Kidney epithelial cell (primary cell): ENCODE results near the gene TMED5. TPM values are rescaled to one million over a fixed set of nuclear protein-coding genes. Genes with fewer than 3 reads are reported as not detected.
"Not testable (repeated sequence)": the region's sequence is repeated elsewhere in the genome, so short reads cannot be mapped to it uniquely, and the experiment has no call there.

Source experiments
- DNase-seq: peaks from one replicate; pipeline ENCODE4 v3.0.0-alpha.2; 2010; ENCODE audit warnings: low read depth
- H3K27me3 ChIP-seq: 2 replicates; pipeline ENCODE4 v1.6.0; 2011; ENCODE audit warnings: low read length; ENCODE audit not compliant: control insufficient read depth, insufficient read depth
- H3K36me3 ChIP-seq: 2 replicates; pipeline ENCODE4 v1.5.1; 2011; ENCODE audit warnings: low read length; ENCODE audit not compliant: control insufficient read depth, insufficient read depth
- H3K4me3 ChIP-seq: 2 replicates; pipeline ENCODE4 v1.5.1; 2011; ENCODE audit warnings: low read depth, mild to moderate bottlenecking, control low read depth, low read length
- total RNA-seq: library from RNA; depleted of rRNA; stranded (reverse); fragments of >200 nt; gene quantifications from 2 replicates; pipeline ENCODE4 v1.2.3, GENCODE V29; 2015
- TF ChIP-seq, protein P1 (sequence below): IDR thresholded peaks from 2 replicates; pipeline ENCODE4 v1.5.1; 2011; ENCODE audit warnings: mild to moderate bottlenecking, moderate library complexity, low read length, control low read depth, inconsistent platforms; ENCODE audit not compliant: insufficient read depth, poor library complexity, severe bottlenecking

Gene TMED5
- total RNA-seq, 1 donor from 2014 or later: 58.5 TPM

DNA sequence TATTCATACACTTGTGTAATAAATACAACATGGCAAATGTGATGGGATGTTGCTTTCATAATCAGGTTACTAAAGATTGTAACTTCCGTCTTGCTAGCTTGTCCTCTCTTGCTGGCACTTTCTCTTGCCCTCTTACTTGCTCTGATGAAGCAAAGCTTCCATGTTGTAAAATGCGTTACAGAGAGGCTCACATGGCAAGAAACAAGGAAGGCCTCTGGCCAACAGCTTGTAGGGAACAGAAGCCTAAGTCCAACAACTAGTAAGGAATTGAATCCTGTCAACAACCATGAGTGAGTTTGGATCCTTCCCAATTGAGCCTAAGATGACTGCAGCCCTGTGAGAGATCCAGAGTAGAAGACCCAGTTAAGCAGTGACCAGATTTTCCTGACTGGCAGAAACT, 15.4 kb downstream of the TMED5 start:
- TF ChIP-seq, protein P1, sequence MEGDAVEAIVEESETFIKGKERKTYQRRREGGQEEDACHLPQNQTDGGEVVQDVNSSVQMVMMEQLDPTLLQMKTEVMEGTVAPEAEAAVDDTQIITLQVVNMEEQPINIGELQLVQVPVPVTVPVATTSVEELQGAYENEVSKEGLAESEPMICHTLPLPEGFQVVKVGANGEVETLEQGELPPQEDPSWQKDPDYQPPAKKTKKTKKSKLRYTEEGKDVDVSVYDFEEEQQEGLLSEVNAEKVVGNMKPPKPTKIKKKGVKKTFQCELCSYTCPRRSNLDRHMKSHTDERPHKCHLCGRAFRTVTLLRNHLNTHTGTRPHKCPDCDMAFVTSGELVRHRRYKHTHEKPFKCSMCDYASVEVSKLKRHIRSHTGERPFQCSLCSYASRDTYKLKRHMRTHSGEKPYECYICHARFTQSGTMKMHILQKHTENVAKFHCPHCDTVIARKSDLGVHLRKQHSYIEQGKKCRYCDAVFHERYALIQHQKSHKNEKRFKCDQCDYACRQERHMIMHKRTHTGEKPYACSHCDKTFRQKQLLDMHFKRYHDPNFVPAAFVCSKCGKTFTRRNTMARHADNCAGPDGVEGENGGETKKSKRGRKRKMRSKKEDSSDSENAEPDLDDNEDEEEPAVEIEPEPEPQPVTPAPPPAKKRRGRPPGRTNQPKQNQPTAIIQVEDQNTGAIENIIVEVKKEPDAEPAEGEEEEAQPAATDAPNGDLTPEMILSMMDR: no peak
- no peak overlapping the region for H3K4me3 ChIP-seq
- no peaks in the 10 kb centered on the region for H3K36me3 ChIP-seq
- no peaks in the 10 kb centered on the region for H3K27me3 ChIP-seq
- DNase-seq: no peak

DNA sequence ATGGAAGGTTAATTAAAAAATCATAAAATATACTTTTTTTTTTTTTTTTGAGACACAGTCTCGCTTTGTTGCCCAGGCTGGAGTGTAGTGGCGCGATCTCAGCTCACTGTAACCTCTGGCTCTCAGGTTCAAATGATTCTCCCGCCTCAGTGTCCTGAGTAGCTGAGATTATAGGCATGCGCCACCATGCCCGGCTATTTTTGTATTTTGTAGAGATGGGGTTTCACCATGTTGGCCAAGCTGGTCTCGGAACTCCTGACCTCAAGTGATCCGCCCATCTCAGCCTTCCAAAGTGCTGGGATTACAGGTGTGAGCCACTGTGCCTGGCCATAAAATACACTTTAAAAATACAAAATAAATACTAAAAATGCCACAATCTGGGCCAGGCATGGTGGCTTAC, 16.9 kb downstream of the TMED5 start:
- not testable (repeated sequence) for H3K36me3 ChIP-seq, DNase-seq, H3K4me3 ChIP-seq, H3K27me3 ChIP-seq

DNA sequence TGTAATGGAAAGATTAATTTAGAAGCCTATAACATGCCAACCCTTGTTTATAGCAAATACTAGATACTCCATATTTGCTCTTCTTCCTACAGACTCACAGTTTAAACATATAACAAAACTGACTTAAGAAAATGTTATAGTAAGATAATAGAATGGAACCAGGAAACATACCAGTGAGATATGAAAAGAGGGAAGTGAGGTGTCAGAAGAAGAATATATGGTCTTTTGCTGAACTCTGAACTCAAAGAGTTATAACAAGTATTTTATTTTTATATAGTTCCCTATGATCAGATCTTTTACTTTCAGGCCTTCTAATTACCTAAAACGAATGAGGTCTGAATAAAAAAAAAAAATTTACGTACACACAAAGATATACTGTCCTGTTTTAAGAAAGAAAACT, 20.9 kb downstream of the TMED5 start:
- H3K4me3 ChIP-seq: no peak overlapping the region
- TF ChIP-seq, protein P1: no peak
- H3K36me3 ChIP-seq: no peaks in the 10 kb centered on the region
- no peak for DNase-seq
- no peaks in the 10 kb centered on the region for H3K27me3 ChIP-seq

DNA sequence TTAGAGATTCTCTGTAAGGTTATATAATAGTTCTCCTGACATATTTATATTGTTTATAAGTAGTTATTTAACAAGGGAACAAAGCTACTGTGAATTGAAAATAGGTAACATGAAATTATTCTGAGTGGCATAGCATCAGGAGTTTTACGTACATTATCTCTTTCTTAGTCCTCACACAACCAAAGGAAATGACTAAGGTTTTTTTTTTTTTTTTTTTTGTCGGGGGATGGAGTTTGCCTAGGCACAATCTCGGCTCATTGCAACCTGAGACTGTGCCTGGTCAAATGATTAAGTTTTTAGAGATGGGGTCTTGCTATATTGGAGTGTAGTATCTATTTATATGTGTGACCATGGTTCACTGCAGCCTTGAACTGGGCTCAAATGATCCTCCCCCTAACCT, 24.9 kb downstream of the TMED5 start:
- Histone ChIP-seq H3K36me3 (no peaks in the 10 kb centered on the region), H3K27me3 (no peaks in the 10 kb centered on the region), H3K4me3 (no peak overlapping the region)
- TF ChIP-seq, protein P1: no peak
- no peak for DNase-seq

DNA sequence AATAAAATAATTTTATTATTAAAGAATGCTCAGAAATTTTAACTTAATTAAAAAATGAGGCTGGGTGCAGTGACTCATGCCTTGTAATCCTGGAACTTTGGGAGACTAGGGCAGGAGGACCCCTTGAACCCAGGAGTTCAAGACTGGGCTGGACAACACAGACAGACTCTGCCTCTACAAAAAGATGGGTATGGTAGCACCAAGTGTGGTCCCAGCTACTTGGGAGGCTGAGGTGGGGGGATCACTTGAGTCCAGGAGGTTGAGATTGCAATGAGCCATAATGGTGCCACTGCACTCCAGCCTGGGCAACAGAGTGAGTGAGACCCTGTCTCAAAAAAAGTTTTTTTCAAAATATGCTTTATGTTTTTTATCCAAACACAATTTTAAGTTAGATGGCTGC, 25.3 kb downstream of the TMED5 start:
- Histone ChIP-seq H3K27me3 (no peaks in the 10 kb centered on the region), H3K36me3 (no peaks in the 10 kb centered on the region), H3K4me3 (no peak overlapping the region)
- no peak for DNase-seq
- TF ChIP-seq, protein P1: no peak

DNA sequence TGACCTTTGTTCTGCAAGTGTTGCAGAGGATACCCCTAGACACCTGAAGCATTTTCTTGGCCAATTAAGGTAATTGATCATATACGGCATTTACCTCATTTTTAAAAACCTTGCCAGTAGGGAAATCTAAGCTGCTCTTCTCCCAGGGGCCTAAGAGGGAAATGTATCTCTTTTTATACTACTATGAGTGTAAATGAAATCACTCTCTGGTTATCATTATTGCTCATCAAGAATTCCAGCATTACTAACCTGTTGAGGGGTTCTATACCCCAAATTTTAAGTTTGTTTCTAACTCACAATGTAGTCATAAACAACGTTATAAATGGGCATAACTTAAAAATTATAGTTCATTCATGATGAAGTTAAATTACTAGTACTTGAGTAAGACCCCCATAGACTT, 27.4 kb downstream of the TMED5 start:
- Histone ChIP-seq H3K36me3 (no peaks in the 10 kb centered on the region), H3K4me3 (no peak overlapping the region), H3K27me3 (no peaks in the 10 kb centered on the region)
- TF ChIP-seq, protein P1: no peak
- DNase-seq: no peak
